Liver (tissue), 9 donors: ENCODE results near the gene ID1. TPM values are rescaled to one million over a fixed set of nuclear protein-coding genes. Genes with fewer than 3 reads are reported as not detected.
A peak's percentile ranks its signal among the peaks of the same experiment; 100 is the strongest.

Experiments used
- DNase-seq: peaks from one replicate; pipeline ENCODE4 v3.0.0-alpha.2; 2017; ENCODE audit warnings: low spot score
- H3K27ac ChIP-seq, 2 donors: one replicate each; pipeline ENCODE4 v1.7.0; 2013; ENCODE audit warnings: inconsistent platforms in 2 of 2, low read length in 2 of 2, control low read depth in 1 of 2, low read depth in 1 of 2, mild to moderate bottlenecking in 1 of 2
- H3K27me3 ChIP-seq, 4 donors: one replicate each; pipeline versions ENCODE4 v1.6.1 to v1.7.0; 2013; ENCODE audit warnings: low read length in 3 of 4, inconsistent platforms in 1 of 4, mild to moderate bottlenecking in 1 of 4, moderate library complexity in 1 of 4; ENCODE audit not compliant: control insufficient read depth in 4 of 4, insufficient read depth in 4 of 4
- H3K36me3 ChIP-seq, 4 donors: one replicate each; pipeline versions ENCODE4 v1.6.1 to v1.7.0; 2013; ENCODE audit warnings: low read length in 3 of 4, mild to moderate bottlenecking in 3 of 4, low read depth in 1 of 4, moderate library complexity in 1 of 4; ENCODE audit not compliant: control insufficient read depth in 4 of 4, insufficient read depth in 3 of 4
- H3K4me1 ChIP-seq, 4 donors: one replicate each; pipeline versions ENCODE4 v1.6.1 to v1.7.0; 2013; ENCODE audit warnings: low read length in 3 of 4, mild to moderate bottlenecking in 3 of 4, moderate library complexity in 1 of 4; ENCODE audit not compliant: control insufficient read depth in 4 of 4, insufficient read depth in 4 of 4
- H3K4me3 ChIP-seq, 3 donors: one replicate each; pipeline versions ENCODE4 v1.6.1 to v1.7.0; 2013; ENCODE audit warnings: low read length in 3 of 3, control low read depth in 1 of 3, low read depth in 1 of 3, mild to moderate bottlenecking in 1 of 3
- H3K9ac ChIP-seq, 2 donors: one replicate each; pipeline ENCODE4 v1.7.0; 2013; ENCODE audit warnings: low read length in 2 of 2, mild to moderate bottlenecking in 2 of 2, moderate library complexity in 2 of 2, control low read depth in 1 of 2, low read depth in 1 of 2
- H3K9me3 ChIP-seq, 4 donors: one replicate each; pipeline versions ENCODE4 v1.6.1 to v1.7.0; 2013; ENCODE audit warnings: low read length in 3 of 4; ENCODE audit not compliant: control insufficient read depth in 4 of 4
- ATF3 ChIP-seq: IDR thresholded peaks from 2 replicates; pipeline ENCODE4 v1.6.1; 2016; ENCODE audit warnings: antibody characterized with exemption
- CTCF ChIP-seq: fragments of 150-350 bp; IDR thresholded peaks from 2 replicates; pipeline ENCODE4 v1.5.1; 2017; ENCODE audit warnings: improper control_type of control experiment, low read depth, low read length; ENCODE audit not compliant: missing input control
- EGR1 ChIP-seq, 2 donors: IDR thresholded peaks; 2 replicates each; pipeline ENCODE4 v1.6.1; 2016 to 2018; ENCODE audit warnings: antibody characterized with exemption in 2 of 2, low read depth in 2 of 2
- FOXA1 ChIP-seq: IDR thresholded peaks from 2 replicates; pipeline ENCODE4 v1.6.1; 2016; ENCODE audit warnings: antibody characterized with exemption
- FOXA2 ChIP-seq: IDR thresholded peaks from 2 replicates; pipeline ENCODE4 v1.6.1; 2016; ENCODE audit warnings: antibody characterized with exemption
- GABPA ChIP-seq, 2 donors: IDR thresholded peaks in 1 of 2; conservative IDR thresholded peaks in 1 of 2; 2 replicates each; pipeline ENCODE4 v1.6.1; 2016; ENCODE audit warnings: antibody characterized with exemption in 2 of 2, mild to moderate bottlenecking in 1 of 2, moderate library complexity in 1 of 2
- HNF4A ChIP-seq, 2 donors: conservative IDR thresholded peaks; 2 replicates each; pipeline ENCODE4 v1.6.1; 2016; ENCODE audit warnings: antibody characterized with exemption in 2 of 2, mild to moderate bottlenecking in 2 of 2
- HNF4G ChIP-seq: IDR thresholded peaks from 2 replicates; pipeline ENCODE4 v1.6.1; 2016; ENCODE audit warnings: antibody characterized with exemption
- JUND ChIP-seq, 2 donors: IDR thresholded peaks; 2 replicates each; pipeline ENCODE4 v1.6.1; 2016; ENCODE audit warnings: antibody characterized with exemption in 2 of 2
- NR2F2 ChIP-seq: IDR thresholded peaks from 2 replicates; pipeline ENCODE4 v1.6.1; 2016; ENCODE audit warnings: antibody characterized with exemption
- RAD21 ChIP-seq, 2 donors: IDR thresholded peaks; 2 replicates each; pipeline ENCODE4 v1.6.1; 2016; ENCODE audit warnings: antibody characterized with exemption in 2 of 2, mild to moderate bottlenecking in 2 of 2
- RXRA ChIP-seq, 2 donors: IDR thresholded peaks; 2 replicates each; pipeline ENCODE4 v1.6.1; 2017 to 2018; ENCODE audit warnings: antibody characterized with exemption in 2 of 2, mild to moderate bottlenecking in 1 of 2
- SP1 ChIP-seq: IDR thresholded peaks from 2 replicates; pipeline ENCODE4 v1.6.1; 2018; ENCODE audit warnings: antibody characterized with exemption, mild to moderate bottlenecking
- TAF1 ChIP-seq: conservative IDR thresholded peaks from 2 replicates; pipeline ENCODE4 v1.6.1; 2016; ENCODE audit warnings: antibody characterized with exemption, mild to moderate bottlenecking
- YY1 ChIP-seq: IDR thresholded peaks from 2 replicates; pipeline ENCODE4 v1.6.1; 2016; ENCODE audit warnings: antibody characterized with exemption, mild to moderate bottlenecking
- WGBS: extraction: QIAGEN DNeasy Blood & Tissue Kit; methylation state at CpG from one replicate; pipeline ENCODE4 v1.1.7; 2013; 5-methylcytosine and 5-hydroxymethylcytosine counted together
- polyA plus RNA-seq, 2 donors: library from polyadenylated mRNA; stranded (reverse) in 1 of 2; unstranded in 1 of 2; fragments of 200-250 nt in 1 of 2; fragments of >200 nt in 1 of 2; fragmentation: Nextera tagmentation in 1 of 2; extraction: Ambion mirVana in 1 of 2; gene quantifications; one replicate each; pipeline versions ENCODE4 v1.2.1 to v1.2.3, GENCODE V29; 2013 to 2015
- total RNA-seq, 2 donors: library from RNA; depleted of rRNA; stranded (reverse); fragments of >200 nt; gene quantifications; one replicate each; pipeline ENCODE4 v1.2.3, GENCODE V29; 2014
- TF ChIP-seq, protein P1 (sequence below): IDR thresholded peaks from 2 replicates; pipeline ENCODE4 v1.6.1; 2016; ENCODE audit warnings: antibody characterized with exemption
- TF ChIP-seq, protein P2 (sequence below): IDR thresholded peaks from 2 replicates; pipeline ENCODE4 v1.6.1; 2016; ENCODE audit warnings: antibody characterized with exemption
- donor health status: healthy.
- donor health status: healthy.
- donor health status: healthy.
- donor health status: healthy.
- donor health status: healthy.

Gene ID1
- total and polyA plus RNA-seq, 4 donors = 33.9 to 117 (median 71.2) TPM

DNA sequence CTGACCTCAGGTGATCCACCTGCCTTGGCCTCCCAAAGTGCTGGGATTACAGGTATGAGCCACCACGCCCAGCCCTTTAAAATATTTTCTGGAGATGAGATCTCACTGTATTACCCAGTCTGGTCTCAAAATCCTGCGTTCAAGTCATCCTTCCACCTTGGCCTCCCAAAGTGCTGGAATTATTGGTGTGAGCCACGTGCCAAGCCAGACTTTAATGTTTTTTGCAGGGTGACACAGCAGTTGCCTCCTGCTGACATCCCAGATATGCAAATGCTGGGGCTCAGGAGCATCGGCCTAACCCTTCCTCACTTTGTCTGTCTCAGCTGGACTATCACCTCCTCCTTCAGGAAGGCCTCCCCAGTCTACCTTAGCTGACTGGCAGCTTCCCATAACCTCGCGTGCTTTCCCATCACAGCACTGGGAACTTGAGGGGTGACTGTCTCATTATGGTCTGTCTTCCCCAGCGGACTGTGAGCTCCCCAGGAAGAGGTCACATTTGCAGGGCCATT, 14.3 kb upstream of the ID1 start:
- no peak for DNase-seq
- Histone ChIP-seq H3K4me3 (no peak overlapping the region), H3K9ac (no peak overlapping the region), H3K27me3 (no peaks in the 10 kb centered on the region), H3K9me3 (no peaks in the 10 kb centered on the region), H3K36me3 (no peaks in the 10 kb centered on the region), H3K4me1 (peaks cover 8 to 31% (median 15%) of the 10 kb centered on the region in 4 donors), H3K27ac (no peak overlapping the region)
- no peak for TF ChIP-seq HNF4A (conservative IDR thresholded peaks at IDR 0.05)
- TF ChIP-seq RXRA (IDR thresholded peaks at IDR 0.05) = no peak
- TF ChIP-seq FOXA1 = no peak
- TF ChIP-seq, protein P1, sequence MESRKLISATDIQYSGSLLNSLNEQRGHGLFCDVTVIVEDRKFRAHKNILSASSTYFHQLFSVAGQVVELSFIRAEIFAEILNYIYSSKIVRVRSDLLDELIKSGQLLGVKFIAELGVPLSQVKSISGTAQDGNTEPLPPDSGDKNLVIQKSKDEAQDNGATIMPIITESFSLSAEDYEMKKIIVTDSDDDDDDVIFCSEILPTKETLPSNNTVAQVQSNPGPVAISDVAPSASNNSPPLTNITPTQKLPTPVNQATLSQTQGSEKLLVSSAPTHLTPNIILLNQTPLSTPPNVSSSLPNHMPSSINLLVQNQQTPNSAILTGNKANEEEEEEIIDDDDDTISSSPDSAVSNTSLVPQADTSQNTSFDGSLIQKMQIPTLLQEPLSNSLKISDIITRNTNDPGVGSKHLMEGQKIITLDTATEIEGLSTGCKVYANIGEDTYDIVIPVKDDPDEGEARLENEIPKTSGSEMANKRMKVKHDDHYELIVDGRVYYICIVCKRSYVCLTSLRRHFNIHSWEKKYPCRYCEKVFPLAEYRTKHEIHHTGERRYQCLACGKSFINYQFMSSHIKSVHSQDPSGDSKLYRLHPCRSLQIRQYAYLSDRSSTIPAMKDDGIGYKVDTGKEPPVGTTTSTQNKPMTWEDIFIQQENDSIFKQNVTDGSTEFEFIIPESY = no peak
- no peak for TF ChIP-seq ATF3
- TF ChIP-seq CTCF = no peak
- 92% methylated on average over 7 of the region's 7 CpGs for WGBS

DNA sequence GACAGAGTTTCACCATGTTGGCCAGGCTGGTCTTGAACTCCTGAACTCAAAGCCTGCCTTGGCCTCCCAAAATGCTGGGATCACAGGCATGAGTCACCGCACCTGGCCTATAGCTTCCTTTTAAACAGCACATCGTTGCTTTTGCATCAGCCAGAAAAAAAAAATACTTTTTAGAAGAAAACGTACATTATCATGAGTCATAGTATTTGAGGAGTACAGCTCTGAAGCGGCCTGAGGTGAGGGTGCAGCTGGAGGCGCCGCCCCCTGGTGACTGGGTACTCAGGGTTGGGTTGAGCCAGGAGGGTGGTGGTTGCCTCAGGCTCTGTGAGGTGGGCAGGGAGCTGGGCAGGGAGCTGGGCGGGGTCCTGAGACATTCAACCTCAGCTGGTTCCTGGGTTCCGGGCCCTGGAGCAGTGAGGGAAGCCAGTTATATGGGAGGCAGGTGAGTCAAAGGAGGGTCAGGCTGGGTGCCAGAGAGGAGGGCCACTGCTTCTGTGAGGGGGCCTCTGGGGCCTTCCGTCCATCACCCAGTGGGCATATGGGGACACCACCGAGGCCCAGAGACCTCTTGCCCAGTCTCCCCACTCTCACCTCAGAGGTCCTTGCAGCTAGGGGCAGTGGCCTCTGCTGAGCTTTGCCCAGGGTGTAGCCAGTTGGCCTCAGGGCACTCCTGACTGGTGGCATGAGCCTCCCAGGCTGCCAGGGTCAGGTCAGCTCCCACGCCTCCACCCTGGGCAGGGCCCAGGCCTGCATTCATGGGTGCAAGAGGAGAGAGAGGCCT, 11.7 kb upstream of the ID1 start:
- WGBS = 63% methylated on average over 11 of the region's 11 CpGs
- no peak for DNase-seq
- TF ChIP-seq EGR1 (IDR thresholded peaks at IDR 0.05; ENCODE audit: low read depth in 2 of 2) (peak in 1 of 2 donors; percentile 88), RAD21 (IDR thresholded peaks at IDR 0.05) (peak in 1 of 2 donors; percentile 35), HNF4G (peak; percentile 68), CTCF (no peak), TAF1 (no peak), FOXA2 (no peak), HNF4A (conservative IDR thresholded peaks at IDR 0.05) (peak; percentile 95 to 97), GABPA (IDR thresholded peaks at IDR 0.05 in 1 of 2, conservative IDR thresholded peaks at IDR 0.05 in 1 of 2) (peak in 1 of 2 donors; percentile 28), JUND (IDR thresholded peaks at IDR 0.05) (peak in 1 of 2 donors; percentile 50), SP1 (peak; percentile 84), ATF3 (no peak), YY1 (peak; percentile 55), FOXA1 (peak; percentile 54), NR2F2 (peak; percentile 59), RXRA (IDR thresholded peaks at IDR 0.05) (peak; percentile 99)
- TF ChIP-seq, protein P1 = peak; percentile 44
- TF ChIP-seq, protein P2, sequence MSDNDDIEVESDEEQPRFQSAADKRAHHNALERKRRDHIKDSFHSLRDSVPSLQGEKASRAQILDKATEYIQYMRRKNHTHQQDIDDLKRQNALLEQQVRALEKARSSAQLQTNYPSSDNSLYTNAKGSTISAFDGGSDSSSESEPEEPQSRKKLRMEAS = peak; percentile 91

More for the DNA sequence above, 11.7 kb upstream of the ID1 start:
- Histone ChIP-seq H3K27me3 (no peaks in the 10 kb centered on the region), H3K9ac (no peak overlapping the region), H3K9me3 (no peaks in the 10 kb centered on the region), H3K27ac (peak overlapping the region; percentile 66 to 71), H3K4me3 (no peak overlapping the region), H3K4me1 (peaks cover 8 to 21% (median 13%) of the 10 kb centered on the region in 4 donors), H3K36me3 (no peaks in the 10 kb centered on the region)
